Lower leg skin (tissue), 3 donors: ENCODE results near the gene TGM5.

Experiments used
- CTCF ChIP-seq, 3 donors: fragments of 450-650 bp; IDR thresholded peaks; one replicate each; pipeline ENCODE4 v1.5.1; 2016; ENCODE audit warnings: antibody characterized with exemption in 3 of 3, mild to moderate bottlenecking in 3 of 3, moderate library complexity in 2 of 3
- POLR2A ChIP-seq, 2 donors: fragments of 450-650 bp; IDR thresholded peaks; one replicate each; pipeline ENCODE4 v1.6.1; 2016 to 2017; ENCODE audit warnings: antibody characterized with exemption in 2 of 2, mild to moderate bottlenecking in 1 of 2, moderate library complexity in 1 of 2

GRCh38 chr15:43183270-43183669 lies 83.5 kb downstream of the TGM5 start:
- no peak for TF ChIP-seq CTCF (IDR thresholded peaks at IDR 0.05)
- TF ChIP-seq POLR2A (IDR thresholded peaks at IDR 0.05) = no peak
